Astrocyte (in vitro differentiated cells and primary cell): Measurements from ENCODE around the gene RPP38.

Experiments used
- EZH2 ChIP-seq: IDR thresholded peaks from 2 replicates; pipeline ENCODE4 v1.6.1; 2012; ENCODE audit warnings: mild to moderate bottlenecking, low read length, inconsistent platforms; ENCODE audit not compliant: insufficient read depth
- TF ChIP-seq, protein P1 (sequence below): IDR thresholded peaks from 2 replicates; pipeline ENCODE4 v1.5.1; 2011; ENCODE audit warnings: low read depth, mild to moderate bottlenecking, inconsistent platforms, low read length, moderate library complexity; ENCODE audit not compliant: insufficient read depth

DNA sequence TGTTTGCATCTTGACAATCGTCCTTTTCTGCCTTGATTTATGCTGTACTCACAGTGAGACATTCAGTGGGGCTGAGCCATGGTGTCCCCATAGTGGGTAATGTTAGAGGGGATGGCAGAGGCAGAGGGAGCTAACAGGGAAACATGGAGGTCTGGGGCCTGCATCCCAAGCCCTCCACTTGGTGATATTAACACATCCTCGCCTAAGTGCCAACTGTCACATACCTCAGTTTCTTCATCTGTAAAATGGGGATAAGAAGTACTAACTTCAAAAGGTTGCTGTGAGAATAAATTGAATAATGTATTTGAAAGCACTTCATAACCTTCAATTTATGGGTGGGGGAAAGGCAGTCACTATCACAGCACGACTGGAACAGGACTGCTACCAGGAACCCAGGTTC lies 27.8 kb downstream of the RPP38 start:
- TF ChIP-seq, protein P1, sequence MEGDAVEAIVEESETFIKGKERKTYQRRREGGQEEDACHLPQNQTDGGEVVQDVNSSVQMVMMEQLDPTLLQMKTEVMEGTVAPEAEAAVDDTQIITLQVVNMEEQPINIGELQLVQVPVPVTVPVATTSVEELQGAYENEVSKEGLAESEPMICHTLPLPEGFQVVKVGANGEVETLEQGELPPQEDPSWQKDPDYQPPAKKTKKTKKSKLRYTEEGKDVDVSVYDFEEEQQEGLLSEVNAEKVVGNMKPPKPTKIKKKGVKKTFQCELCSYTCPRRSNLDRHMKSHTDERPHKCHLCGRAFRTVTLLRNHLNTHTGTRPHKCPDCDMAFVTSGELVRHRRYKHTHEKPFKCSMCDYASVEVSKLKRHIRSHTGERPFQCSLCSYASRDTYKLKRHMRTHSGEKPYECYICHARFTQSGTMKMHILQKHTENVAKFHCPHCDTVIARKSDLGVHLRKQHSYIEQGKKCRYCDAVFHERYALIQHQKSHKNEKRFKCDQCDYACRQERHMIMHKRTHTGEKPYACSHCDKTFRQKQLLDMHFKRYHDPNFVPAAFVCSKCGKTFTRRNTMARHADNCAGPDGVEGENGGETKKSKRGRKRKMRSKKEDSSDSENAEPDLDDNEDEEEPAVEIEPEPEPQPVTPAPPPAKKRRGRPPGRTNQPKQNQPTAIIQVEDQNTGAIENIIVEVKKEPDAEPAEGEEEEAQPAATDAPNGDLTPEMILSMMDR: no peak
- no peak for TF ChIP-seq EZH2
